ENCODE results near the gene EIF5B.
"Not testable (repeated sequence)": the region's sequence is repeated elsewhere in the genome, so short reads cannot be mapped to it uniquely, and the experiment has no call there.

EIF5B gene, protein sequence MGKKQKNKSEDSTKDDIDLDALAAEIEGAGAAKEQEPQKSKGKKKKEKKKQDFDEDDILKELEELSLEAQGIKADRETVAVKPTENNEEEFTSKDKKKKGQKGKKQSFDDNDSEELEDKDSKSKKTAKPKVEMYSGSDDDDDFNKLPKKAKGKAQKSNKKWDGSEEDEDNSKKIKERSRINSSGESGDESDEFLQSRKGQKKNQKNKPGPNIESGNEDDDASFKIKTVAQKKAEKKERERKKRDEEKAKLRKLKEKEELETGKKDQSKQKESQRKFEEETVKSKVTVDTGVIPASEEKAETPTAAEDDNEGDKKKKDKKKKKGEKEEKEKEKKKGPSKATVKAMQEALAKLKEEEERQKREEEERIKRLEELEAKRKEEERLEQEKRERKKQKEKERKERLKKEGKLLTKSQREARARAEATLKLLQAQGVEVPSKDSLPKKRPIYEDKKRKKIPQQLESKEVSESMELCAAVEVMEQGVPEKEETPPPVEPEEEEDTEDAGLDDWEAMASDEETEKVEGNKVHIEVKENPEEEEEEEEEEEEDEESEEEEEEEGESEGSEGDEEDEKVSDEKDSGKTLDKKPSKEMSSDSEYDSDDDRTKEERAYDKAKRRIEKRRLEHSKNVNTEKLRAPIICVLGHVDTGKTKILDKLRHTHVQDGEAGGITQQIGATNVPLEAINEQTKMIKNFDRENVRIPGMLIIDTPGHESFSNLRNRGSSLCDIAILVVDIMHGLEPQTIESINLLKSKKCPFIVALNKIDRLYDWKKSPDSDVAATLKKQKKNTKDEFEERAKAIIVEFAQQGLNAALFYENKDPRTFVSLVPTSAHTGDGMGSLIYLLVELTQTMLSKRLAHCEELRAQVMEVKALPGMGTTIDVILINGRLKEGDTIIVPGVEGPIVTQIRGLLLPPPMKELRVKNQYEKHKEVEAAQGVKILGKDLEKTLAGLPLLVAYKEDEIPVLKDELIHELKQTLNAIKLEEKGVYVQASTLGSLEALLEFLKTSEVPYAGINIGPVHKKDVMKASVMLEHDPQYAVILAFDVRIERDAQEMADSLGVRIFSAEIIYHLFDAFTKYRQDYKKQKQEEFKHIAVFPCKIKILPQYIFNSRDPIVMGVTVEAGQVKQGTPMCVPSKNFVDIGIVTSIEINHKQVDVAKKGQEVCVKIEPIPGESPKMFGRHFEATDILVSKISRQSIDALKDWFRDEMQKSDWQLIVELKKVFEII

DNA sequence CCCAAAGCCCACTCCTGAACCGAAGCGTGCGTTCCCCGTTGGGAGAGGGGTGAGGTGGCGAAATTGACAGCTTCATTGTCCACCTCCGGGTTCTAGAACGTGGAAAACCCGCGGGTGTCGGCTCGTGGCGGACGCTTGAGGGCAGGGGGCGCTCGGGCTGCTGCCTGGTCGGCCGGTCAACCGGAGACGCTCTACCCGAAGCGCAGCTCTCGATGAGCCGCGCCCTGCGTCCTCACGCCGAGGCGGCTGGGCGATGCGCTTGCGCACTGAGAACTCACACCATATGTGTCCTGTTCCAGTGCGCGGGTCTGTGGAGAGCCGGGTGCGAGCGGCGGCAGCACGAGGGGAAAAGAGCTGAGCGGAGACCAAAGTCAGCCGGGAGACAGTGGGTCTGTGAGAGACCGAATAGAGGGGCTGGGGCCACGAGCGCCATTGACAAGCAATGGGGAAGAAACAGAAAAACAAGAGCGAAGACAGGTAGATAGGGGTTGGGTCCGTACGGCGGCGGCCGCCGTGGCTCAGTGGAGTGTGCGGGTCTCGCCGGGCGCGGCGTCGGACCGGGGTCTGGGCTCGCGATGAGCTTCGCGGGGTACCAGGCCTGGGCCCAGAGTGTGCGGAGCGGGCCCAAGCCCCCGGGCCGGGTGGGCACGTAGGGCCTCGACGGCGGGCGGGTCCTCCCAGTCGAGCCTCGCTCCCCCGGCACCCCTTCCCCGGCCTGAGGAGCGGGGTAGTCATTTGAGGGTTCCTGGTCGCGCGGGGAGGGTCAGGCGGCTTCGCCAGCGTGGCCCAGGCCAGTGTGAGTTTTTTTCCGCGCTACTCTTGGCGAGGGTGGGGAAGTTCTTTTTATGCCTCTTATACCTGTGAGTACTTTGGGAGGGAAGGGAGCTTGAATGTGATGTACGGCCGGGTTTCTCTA is at the start of gene EIF5B:
Gene EIF5B (plus strand): TSS at position 277 of the 916 bp plus-strand sequence. CDS start 166 bp downstream, at position 443.
- peak; percentile 91 for DNase-seq (ENCODE audit: low spot score)

DNA sequence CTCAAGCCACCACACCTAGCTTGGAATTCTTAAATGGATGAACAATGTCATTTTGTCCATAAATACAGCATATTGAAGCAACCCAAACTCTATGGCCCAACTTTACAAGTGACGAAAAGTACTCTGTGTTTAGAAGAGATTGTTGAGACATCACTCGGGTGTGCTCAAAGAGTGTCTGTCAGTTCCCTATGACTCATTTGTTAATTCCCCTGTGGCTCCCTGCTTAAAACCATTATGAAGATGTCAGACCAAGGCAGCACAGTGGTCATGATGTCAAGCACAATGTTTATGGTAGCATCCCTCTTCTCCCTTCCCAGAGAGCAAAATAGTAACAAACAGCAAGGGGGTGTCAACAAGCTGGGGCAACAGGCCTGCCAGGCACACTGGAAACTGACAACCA is 39.2 kb upstream of the EIF5B start:
- no peak for DNase-seq (ENCODE audit: low spot score)

DNA sequence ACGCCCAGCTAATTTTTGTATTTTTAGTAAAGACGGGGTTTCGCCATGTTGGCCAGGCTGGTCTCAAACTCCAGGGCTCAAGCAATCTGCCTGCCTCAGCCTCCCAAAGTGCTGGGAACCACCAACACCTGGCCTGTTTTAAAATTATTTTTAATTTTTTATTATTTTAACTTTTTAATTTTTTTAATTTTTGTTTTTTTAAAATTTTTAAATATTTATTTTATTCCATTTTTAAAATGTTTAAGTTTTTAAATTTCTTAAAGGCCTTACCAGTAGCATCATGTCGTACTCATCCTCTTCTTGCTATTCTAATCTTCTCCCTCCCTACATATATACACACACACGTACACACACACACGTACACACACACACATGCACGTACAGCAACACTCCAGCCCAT is 37.6 kb upstream of the EIF5B start:
- DNase-seq (ENCODE audit: low spot score), result no peak

DNA sequence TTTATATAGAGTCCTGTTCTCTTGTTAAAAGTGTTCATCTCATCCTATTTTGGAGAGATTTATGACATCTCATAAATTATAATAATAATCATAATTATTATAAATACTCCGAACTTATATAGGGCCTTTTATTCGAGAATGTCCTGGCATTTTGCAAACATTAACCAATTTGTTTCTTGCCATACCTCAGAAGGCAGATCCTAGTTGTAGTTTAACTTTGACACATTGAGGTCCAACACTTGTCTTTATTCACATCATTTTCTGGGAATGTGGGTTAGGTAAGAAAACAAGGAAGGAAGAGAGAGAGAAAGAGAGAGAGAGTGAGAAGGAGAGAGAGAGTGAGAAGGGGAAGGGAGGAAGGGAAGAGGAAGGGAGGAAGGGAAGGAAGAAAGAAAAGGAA is 36.1 kb upstream of the EIF5B start, which contains the start of gene LYG1:
Gene LYG1 (minus strand): TSS at position 101 of the 400 bp plus-strand sequence. CDS start 5,527 bp downstream, outside the sequence.
- DNase-seq (ENCODE audit: low spot score), result not testable (repeated sequence)

DNA sequence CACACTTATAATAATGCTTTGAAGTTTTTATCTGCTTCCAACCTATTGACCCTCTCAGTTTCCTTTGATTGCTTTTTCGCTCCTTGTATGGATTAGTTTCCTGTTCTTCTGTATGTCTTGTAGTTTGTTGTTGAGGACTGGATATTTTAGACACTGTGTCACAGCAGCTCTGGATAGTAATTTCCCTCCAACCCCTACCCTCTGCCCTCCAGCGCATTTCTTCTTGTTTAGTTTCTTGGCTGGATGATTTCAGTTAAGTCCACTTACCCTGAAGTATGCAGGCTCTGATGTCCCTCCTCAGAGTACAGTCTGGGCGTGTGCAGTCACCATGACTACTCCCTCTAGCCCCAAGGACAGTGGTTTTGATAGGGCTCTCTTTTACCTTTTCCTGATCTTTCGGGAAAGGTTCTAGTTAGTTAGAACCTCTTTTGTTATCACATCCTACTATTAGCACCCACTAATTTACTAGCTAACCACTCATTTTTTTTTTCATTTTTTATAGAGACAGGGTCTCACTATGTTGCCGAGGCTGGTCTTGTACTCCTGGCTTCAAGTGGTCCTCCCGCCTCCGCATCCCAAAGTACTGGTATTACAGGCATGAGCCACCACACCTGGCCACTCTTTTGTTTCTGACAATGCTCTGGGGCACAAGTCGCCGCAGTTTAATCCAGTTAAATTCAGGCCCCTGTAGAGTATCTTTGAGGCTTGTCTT is 19.9 kb upstream of the EIF5B start:
- DNase-seq (ENCODE audit: low spot score), result no peak

DNA sequence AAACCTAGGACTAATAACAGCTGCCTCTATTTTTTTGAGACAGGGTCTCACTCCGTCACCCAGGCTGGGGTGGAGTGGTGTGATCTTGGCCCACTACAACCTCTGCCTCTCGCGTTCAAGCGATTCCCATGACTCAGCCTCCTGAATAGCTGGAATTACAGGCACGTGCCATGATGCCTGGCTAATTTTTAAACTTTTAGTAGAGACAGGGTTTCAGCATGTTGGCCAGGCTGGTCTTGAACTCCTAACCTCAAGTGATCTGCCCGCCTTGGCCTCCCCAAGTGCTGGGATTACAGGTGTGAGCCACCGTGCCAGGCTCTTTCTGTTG is 19.4 kb upstream of the EIF5B start:
- DNase-seq (ENCODE audit: low spot score), result not testable (repeated sequence)

DNA sequence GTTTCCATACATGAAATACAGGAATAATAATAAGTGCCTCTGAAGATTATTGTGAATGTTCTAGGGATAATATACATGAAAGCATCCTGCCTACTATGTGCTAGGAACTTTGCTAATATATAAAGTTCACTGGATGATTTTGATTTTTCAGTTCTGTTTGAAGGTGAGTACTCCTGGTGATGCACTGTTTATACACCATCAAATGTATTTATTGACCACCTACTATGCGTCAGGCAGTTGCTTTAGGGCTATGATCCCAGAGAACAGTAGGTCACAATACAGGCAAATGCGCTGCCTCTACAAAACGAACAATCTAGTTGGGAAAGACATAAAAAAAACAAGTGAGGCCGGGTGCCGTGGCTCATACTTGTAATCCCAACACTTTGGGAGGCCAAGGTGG is 11.8 kb upstream of the EIF5B start:
- DNase-seq (ENCODE audit: low spot score), result no peak

DNA sequence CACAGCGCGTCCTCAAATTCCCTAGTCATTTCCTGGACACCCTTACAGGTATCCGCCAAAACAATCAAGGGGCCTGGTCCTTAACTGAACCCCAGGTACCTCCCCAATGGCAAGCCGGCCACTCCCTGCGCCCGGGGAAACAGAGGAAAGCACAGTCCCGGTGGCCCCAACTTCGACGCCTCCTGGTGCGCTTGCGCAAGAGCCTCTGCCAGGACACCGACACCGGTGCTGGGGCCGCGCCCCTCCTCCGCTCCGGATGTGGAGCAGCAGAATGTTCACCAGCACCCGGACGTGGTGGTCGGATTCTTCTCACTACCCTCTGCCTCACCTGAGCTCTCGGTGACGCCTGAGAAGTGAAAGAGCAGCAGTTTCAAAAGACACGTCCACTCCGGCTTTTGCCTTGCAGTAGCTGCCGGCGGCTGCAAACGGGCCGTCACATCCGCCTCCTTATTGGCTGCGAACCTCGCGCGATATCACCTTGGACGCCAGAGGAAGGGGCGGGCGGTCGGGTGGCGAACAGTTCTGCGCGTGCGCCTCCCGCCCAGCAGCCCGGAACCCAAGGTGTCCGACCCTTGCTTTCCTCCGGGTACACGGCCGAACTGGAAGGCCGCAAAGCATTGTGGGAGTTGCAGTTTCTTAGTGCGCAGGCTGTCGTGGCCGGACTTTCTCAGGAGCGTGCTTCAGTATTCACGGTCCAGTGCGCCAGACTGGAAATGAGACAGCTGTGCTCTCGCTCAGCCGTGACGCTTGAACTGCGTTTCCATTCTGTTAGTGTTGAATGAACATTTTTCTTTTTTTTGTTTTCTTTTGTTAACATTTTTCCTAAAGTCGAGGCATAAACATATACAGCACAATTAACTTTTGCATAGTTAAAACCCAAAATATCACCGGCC is 1.0 kb upstream of the EIF5B start, which contains the start of gene TXNDC9:
Gene TXNDC9 (minus strand): TSS at position 423 of the 893 bp plus-strand sequence. CDS start 3,123 bp downstream, outside the sequence.
- DNase-seq (ENCODE audit: low spot score), result peak; percentile 97

DNA sequence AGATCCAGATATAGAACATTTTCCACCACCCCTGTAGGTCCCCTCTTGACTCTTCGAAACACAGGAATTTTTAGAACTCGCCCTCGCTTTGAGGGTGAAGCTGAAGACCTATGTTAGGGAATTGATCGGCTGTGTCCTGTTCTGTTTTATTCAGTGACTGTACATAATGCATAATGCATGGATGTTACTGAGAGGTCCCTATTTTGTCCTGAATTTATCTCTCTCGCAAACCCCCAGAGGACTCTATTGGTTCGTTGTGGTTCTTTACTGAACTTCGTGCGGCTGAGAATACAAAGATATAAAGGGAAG is 431 bp upstream of the EIF5B start:
- no peak for DNase-seq (ENCODE audit: low spot score)

DNA sequence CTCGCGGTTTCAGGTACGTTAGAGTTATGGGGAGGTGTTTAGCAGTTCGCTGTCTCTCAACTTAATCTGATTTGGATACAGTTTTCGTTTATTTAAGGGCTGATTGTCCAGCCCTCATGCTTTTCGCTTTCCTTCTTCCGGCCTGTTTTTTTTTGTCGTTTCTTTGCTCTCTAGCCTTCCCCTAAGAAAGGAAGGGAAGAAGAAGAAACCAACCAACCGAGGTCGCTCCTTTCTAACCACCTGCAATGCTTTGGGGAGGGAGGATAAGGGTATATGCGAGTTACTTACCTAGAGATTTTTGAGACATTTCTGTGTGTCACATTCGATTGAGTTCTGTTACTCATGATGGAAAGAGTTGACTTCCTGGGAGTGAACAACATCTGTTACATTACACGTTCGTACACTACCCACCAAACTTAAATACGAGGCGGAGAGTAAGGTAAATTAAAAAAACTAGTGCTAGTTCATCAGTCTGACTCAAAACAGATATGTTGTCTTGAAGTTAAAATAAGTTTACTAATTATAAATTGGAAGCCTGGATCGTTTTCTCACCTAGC is 918 bp downstream of the EIF5B start:
- no peak for DNase-seq (ENCODE audit: low spot score)

DNA sequence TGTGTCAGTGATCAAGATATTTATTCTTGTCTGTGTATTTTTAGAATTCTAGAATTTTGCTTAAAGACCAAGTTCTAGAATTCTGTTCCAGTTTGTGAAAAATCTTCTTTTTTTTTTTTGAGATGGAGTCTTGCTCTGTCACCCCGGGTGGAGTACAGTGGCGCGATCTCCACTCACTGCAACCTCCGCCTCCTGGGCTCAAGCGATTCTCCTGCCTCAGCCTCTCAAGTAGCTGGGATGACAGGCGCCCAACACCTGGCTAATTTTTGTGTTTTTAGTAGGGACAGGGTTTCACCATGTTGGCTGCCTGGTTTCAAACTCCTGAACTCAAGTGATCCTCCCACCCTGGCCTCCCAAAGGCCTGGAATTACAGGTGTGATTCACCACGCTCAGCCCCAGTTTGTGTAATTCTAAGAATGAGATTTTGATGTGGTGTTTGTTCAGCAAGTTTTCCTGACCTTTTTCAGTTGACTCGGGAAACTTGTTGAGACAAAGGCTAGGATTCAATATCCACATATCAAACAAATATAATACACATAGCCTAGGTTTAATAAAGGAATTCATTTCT is 3.6 kb downstream of the EIF5B start:
- no peak for DNase-seq (ENCODE audit: low spot score)

DNA sequence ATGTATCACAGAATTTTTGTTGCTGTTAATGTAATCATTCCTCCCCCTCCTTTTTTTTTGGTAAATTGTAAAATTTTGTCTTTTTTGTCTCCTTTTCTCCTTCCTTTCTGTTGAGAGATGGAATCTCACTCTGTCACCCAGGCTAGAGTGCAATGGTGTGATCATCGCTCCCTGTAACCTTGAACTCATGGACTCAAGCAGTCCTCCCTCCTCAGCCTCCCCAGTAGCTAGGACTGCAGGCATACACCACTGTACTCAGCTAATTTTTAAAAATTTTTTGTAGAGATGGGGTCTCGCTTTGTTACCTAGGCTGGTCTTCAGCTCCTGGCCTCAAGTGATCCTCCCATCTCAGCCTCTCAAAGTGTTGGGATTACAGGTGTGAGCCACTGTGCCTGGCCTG is 5.3 kb downstream of the EIF5B start:
- no peak for DNase-seq (ENCODE audit: low spot score)

DNA sequence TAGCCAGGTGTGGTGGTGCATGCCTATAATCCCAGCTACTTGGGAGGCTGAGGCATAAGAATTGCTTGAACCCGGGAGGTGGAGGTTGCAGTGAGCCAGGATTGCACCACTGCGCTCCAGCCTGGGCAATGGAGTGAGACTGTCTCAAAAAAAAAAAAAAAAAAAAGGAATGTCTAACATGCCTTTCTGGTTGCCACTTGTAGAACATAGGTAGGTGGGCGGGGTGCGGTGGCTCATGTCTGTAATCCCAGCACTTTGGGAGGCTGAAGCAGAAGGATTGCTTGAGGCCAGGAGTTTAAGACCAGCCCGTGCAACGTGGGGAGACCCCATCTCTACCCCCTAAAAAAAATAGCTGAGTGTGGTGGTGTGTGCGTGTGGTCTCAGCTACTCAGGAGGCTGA is 8.3 kb downstream of the EIF5B start:
- not testable (repeated sequence) for DNase-seq (ENCODE audit: low spot score)

DNA sequence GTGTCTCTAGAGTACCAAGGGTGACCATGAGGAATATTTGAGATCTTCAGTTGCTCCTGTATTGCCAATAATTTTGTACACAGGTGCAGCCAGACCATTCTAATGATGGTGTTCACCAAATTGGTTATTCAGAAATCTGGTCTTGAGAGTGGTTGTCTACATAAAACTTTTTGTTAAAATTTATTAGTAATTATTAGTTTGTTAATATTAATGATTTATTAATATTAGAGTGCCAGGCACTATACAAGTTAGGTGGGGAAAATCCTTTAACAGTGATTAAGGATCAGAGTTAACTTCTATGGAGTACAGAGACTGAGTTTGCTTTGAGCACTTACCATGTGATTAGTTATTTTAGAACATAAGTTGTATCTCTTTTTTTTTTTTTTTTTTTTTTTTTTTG is 9.0 kb downstream of the EIF5B start:
- no peak for DNase-seq (ENCODE audit: low spot score)

DNA sequence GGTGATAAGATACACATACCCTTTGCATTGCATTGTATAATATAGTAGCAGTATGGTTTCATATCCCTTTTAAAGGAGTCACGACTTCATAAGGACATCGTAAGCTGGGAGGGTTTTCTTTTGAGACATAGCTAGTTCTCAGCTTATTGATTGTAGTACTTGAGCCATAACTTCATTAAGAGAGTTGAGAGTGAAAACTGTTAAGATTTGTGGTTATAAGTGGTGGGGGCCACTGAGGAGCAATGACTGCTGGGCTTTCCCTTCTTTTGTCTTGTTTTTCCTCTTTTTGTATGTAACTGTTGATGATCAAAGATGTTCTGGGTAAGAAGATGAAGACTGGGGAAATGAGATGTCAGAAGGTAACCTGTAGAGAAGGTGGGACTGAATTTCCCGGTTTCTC is 11.0 kb downstream of the EIF5B start:
- no peak for DNase-seq (ENCODE audit: low spot score)

DNA sequence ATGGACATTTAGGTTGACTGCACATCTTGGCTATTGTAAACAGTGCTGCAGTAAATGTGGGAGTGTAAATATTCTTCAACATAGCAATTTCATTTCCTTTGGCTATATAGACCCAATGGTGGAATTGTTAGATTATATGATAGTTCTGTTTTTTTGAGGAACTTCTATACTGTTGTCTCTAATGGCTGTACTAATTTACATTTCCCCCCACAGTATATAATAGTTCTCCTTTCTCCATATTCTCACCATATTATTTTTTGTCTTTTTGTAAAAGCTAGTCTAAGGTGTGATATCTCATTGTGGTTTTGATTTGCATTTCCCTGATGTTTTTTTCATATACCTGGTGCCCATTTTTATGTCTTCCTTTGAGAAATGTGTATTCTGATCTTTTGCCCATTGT is 13.0 kb downstream of the EIF5B start:
- DNase-seq (ENCODE audit: low spot score), result no peak

DNA sequence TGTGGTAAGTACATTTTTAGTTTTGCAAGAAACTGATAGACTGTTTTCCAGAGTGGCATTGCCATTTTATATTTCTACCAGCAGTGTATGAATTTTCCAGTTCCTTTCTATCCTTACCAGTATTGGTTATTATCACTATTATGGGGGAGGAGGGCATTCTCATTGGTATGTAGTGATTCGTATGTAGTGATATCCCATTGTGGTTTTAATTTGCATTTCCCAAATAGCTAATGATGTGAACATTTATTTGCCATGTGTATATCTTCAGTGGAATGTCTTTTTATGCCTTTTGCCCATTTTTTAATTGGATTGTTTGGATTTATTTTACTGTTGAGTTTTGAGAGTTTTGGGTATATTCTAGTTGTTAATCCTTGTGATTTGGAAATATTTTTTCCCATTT is 16.9 kb downstream of the EIF5B start:
- no peak for DNase-seq (ENCODE audit: low spot score)

DNA sequence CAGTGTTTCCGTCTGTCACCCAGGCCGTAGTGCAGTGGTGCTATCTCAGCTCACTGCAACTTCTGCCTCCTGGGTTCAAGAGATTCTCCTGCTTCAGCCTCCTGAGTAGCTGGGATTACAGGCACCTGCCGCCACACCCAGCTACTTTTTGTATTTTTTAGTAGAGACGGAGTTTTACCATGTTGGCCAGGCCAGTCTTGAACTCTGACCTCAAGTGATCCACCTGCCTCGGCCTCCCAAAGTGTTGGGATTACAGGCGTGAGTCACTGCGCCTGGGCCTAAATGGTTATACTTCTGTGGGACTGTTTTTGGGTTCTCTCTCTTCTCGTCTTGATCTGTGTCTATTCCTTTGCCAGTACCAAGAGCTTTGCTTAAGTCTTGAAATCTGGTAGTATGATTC is 17.6 kb downstream of the EIF5B start:
- not testable (repeated sequence) for DNase-seq (ENCODE audit: low spot score)

DNA sequence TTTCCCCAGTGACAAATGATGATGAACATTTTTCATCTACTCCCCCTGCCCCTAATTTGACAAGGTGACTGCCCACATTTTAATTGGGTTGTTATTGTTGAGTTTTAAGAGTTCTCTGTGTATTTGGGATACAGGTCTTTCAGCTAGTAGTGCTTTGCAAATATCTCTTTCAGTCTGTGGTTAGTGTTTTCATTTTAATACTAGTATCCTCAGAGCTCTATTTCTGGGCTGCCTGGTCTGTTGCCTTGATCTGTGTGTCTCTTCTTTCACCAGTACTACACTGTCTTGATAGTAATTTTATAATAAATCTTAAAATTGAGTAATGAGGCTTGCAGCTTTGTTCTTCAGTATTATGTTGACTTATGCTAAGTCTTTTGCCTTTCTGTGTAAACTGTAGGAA is 19.7 kb downstream of the EIF5B start:
- DNase-seq (ENCODE audit: low spot score), result no peak

Data from D341Med (cell line).